ENCODE results near the gene ZNF346. TPM values are rescaled to one million over a fixed set of nuclear protein-coding genes. Genes with fewer than 3 reads are reported as not detected.
A peak's percentile ranks its signal among the peaks of the same experiment; 100 is the strongest.

ZNF346 gene
- total and polyA plus RNA-seq, 8 donors: 4.5 to 10.4 (median 7.6) TPM

DNA sequence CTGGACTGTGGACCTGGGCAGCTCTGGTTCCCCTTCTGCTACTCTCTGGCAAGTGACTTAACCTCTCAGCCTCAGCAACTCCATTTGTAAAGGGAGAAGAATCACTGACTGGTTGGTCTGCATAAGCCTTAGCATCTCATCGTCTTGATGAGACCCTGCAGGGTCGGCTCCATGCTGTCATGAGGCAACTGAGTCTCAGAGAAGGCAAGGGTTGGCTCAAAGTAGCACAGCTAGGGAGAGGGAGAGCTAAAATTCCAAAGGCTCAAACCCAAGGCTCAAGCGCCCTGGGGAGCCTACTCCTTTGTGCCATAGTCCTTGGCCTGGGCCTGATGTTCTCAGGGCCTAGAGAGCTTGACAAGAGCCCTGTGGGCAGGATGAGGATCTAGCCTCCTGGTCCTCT, 68.7 kb downstream of the ZNF346 start:
- Histone ChIP-seq H3K4me3 (no peak overlapping the region), H3K36me3 (peaks cover 0 to 20% (median 0%) of the 10 kb centered on the region in 3 donors), H3K4me1 (peaks cover 0 to 6% (median 6%) of the 10 kb centered on the region in 3 donors), H3K27ac (no peak overlapping the region), H3K27me3 (no peaks in the 10 kb centered on the region), H3K9me3 (no peaks in the 10 kb centered on the region)
- ATAC-seq (no peak), FAIRE-seq (no peak), DNase-seq (no peak)
- 62 to 80% methylated on average over 3 of the region's 3 CpGs for WGBS, 2 donors
- intact Hi-C loops (cut with DNase I): loop anchor here in 1 of 3 donors (10.0 kb wide), 1 partner anchor 426 kb away; no protein-coding TSS in a partner anchor
- TF ChIP-seq, protein P1, sequence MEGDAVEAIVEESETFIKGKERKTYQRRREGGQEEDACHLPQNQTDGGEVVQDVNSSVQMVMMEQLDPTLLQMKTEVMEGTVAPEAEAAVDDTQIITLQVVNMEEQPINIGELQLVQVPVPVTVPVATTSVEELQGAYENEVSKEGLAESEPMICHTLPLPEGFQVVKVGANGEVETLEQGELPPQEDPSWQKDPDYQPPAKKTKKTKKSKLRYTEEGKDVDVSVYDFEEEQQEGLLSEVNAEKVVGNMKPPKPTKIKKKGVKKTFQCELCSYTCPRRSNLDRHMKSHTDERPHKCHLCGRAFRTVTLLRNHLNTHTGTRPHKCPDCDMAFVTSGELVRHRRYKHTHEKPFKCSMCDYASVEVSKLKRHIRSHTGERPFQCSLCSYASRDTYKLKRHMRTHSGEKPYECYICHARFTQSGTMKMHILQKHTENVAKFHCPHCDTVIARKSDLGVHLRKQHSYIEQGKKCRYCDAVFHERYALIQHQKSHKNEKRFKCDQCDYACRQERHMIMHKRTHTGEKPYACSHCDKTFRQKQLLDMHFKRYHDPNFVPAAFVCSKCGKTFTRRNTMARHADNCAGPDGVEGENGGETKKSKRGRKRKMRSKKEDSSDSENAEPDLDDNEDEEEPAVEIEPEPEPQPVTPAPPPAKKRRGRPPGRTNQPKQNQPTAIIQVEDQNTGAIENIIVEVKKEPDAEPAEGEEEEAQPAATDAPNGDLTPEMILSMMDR (IDR thresholded peaks at IDR 0.05): no peak

- no peak overlapping the region for H3K27ac ChIP-seq
- no peak for FAIRE-seq
- no peak for DNase-seq
- H3K36me3 ChIP-seq: peaks cover 0 to 20% (median 0%) of the 10 kb centered on the region in 3 donors
- 83 to 87% methylated on average over 32 of the region's 32 CpGs for WGBS, 2 donors
- no peaks in the 10 kb centered on the region for H3K27me3 ChIP-seq
- ATAC-seq: no peak
- H3K9me3 ChIP-seq: no peaks in the 10 kb centered on the region
- intact Hi-C loops (cut with DNase I): loop anchor here in 1 of 3 donors (10.0 kb wide), 1 partner anchor 428 kb away; no protein-coding TSS in a partner anchor
- TF ChIP-seq, protein P1 (IDR thresholded peaks at IDR 0.05): no peak
- H3K4me3 ChIP-seq: no peak overlapping the region
- peaks cover 0 to 6% (median 6%) of the 10 kb centered on the region in 3 donors for H3K4me1 ChIP-seq
Measured at GRCh38 chr5:177092178-177093081, 69.9 kb downstream of the ZNF346 start.

DNA sequence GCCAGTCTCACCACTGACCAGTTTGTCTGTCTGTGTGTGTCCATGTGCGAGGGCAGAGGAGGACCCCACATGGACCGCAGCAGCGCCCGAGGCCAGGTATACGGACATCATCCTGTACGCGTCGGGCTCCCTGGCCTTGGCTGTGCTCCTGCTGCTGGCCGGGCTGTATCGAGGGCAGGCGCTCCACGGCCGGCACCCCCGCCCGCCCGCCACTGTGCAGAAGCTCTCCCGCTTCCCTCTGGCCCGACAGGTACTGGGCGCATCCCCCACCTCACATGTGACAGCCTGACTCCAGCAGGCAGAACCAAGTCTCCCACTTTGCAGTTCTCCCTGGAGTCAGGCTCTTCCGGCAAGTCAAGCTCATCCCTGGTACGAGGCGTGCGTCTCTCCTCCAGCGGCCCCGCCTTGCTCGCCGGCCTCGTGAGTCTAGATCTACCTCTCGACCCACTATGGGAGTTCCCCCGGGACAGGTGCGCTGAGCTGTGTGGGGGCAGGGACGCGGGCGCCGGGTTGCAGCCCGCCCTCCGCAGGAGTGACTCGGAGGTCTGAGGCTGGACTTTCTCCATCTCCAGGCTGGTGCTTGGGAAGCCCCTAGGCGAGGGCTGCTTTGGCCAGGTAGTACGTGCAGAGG, 70.7 kb downstream of the ZNF346 start:
- Histone ChIP-seq H3K27me3 (no peaks in the 10 kb centered on the region), H3K9me3 (no peaks in the 10 kb centered on the region), H3K4me3 (no peak overlapping the region), H3K27ac (peak overlapping the region in 2 of 4 donors; percentile 5 to 74), H3K36me3 (peaks cover 0 to 20% (median 0%) of the 10 kb centered on the region in 3 donors), H3K4me1 (peaks cover 0 to 6% (median 6%) of the 10 kb centered on the region in 3 donors)
- TF ChIP-seq, protein P1 (IDR thresholded peaks at IDR 0.05): no peak
- ATAC-seq: no peak
- WGBS, 2 donors: 90 to 94% methylated on average over 37 to 40 of the region's 40 CpGs
- intact Hi-C loops (cut with DNase I): loop anchor here in 1 of 3 donors (10.0 kb wide), 1 partner anchor 428 kb away; no protein-coding TSS in a partner anchor
- FAIRE-seq: no peak
- no peak for DNase-seq

DNA sequence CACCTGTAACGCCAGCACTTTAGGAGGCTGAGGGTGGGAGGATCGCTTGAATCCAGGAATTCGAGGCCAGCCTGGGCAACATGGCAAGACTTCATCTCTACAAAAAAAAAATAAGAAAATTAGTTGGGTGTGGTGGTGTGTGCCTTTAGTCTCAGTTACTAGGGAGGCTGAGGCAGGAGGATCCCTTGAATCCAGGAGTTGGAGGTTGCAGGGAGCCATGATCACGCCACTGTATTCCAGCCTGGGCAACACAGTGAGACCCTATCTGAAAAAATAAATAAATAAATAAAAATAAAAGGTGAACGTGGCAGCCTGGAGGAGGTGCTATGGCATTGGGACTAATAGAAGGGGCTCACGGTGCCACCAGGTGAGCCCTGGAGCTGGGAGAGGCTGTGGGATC, 71.3 kb downstream of the ZNF346 start:
- 90 to 91% methylated on average over 6 of the region's 6 CpGs for WGBS, 2 donors
- DNase-seq (no peak), FAIRE-seq (no peak), ATAC-seq (no peak)
- Histone ChIP-seq H3K27ac (peak overlapping the region in 3 of 4 donors; percentile 5 to 74 (median 64)), H3K4me3 (no peak overlapping the region), H3K27me3 (no peaks in the 10 kb centered on the region), H3K4me1 (peaks cover 0 to 6% (median 6%) of the 10 kb centered on the region in 3 donors), H3K36me3 (peaks cover 0 to 20% (median 0%) of the 10 kb centered on the region in 3 donors), H3K9me3 (no peaks in the 10 kb centered on the region)
- intact Hi-C loops (cut with DNase I): loop anchor here in 1 of 3 donors (10.0 kb wide), 1 partner anchor 429 kb away; no protein-coding TSS in a partner anchor
- TF ChIP-seq, protein P1 (IDR thresholded peaks at IDR 0.05): no peak

Data from pancreas (tissue), 10 donors.